Activated CD4-positive, alpha-beta T cell treated with anti-CD3 and anti-CD28 coated beads, Interleukin-2, amount 50 U/mL, for 1 hour (primary cell): ENCODE measurements around the gene MYH2.

Experiments
- DNase-seq: peaks from one replicate; pipeline ENCODE4 v3.0.0-alpha.2; 2020

MYH2 gene

GRCh38 chr17:10513299-10514067 is 36.0 kb downstream of the MYH2 start:
- no peak for DNase-seq

- no peak for DNase-seq
Measured at GRCh38 chr17:10512856-10513255, 36.6 kb downstream of the MYH2 start.

DNA sequence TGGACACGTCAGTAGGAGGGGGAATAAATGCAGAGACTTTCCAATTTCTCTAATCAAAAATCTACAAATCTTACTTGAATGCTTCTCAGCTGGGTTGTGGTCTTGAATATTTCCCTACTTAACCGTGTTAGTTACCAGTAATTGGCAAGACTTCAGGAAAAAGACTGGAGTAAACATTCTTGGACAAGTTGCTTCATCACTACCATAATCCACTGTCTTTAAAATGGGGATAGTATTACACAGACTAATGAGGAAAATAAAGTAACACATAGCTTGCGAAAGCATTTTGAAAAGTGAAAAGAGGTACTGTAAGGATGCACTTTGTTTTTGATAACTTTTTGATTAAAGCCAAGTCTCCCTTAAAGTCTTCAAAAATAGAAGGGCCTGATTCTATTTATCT is 49.5 kb downstream of the MYH2 start:
- no peak for DNase-seq

GRCh38 chr17:10492004-10492403 is 57.5 kb downstream of the MYH2 start:
- DNase-seq, result no peak

DNA sequence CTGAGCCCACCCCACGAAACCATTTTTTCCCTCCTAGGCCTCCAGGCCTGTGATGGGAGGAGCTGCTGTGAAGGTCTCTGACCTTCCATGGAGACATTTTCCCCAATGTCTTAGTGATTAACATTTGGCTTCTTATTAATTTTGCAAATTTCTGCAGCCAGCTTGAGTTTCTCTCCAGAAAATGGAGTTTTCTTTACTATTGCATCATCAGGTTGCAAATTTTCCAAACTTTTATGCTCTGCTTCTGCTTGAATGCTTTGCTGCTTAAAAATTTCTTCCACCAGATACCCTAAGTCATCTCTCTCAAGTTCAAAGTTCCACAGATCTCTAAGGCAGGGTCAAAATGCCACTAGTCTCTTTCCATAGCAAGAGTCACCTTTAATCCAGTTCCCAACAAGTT is 67.2 kb downstream of the MYH2 start:
- no peak for DNase-seq

DNA sequence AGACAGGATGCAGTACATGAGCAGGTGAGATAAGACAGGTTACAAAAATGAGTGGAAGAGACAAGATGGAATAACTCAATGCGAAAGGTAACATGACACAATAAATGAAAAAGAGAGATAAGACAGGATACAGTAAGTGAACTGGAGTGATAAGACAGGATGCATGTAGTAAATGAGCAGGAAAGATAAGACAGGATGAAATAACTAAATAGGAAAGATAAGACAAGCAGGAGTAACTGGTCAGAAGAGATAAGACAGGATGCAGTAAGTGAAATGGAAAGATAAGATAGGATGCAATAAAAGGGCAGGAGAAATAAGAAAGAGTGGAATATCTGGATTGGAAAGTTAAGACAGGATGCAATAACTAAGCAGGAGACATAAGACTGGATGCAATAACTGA is 71.8 kb downstream of the MYH2 start:
- no peak for DNase-seq

GRCh38 chr17:10474536-10474935 is 74.9 kb downstream of the MYH2 start:
- DNase-seq, result no peak

DNA sequence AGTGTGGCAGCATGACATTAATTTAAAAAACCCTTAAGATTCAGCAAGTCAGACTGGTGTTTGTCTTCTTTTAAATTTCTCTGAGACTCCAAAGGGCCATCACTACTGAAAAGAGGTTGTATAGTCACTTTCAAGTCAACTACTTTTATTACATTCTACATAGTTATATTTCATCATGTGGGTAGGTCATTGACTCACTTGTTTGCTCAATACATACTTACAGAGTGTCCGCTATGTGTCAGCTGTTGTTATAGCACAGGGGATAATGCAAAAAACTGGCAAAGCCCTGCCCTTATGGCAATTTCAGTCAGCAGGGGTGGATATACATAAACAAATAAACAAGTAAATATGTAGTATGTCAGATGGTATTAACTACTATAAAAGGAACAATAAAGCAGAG is 77.6 kb downstream of the MYH2 start:
- DNase-seq, result no peak
